ENCODE data around the gene SPAG16.

- TF ChIP-seq CTCF (IDR thresholded peaks at IDR 0.05) (no peak), POLR2A (IDR thresholded peaks at IDR 0.05) (no peak), EP300 (IDR thresholded peaks at IDR 0.05; ENCODE audit: low read depth) (no peak)
Observed at GRCh38 chr2:213664817-213665216, 380.6 kb downstream of the SPAG16 start.

Measured in transverse colon (tissue), 3 donors.